ENCODE measurements around the gene SRRM5.
"Not testable (repeated sequence)": the region's sequence is repeated elsewhere in the genome, so short reads cannot be mapped to it uniquely, and the experiment has no call there.

The SRRM5 gene

GRCh38 chr19:43592800-43593350, 19.0 kb upstream of the SRRM5 start:
- DNase-seq (ENCODE audit: low read depth), result no peak

DNA sequence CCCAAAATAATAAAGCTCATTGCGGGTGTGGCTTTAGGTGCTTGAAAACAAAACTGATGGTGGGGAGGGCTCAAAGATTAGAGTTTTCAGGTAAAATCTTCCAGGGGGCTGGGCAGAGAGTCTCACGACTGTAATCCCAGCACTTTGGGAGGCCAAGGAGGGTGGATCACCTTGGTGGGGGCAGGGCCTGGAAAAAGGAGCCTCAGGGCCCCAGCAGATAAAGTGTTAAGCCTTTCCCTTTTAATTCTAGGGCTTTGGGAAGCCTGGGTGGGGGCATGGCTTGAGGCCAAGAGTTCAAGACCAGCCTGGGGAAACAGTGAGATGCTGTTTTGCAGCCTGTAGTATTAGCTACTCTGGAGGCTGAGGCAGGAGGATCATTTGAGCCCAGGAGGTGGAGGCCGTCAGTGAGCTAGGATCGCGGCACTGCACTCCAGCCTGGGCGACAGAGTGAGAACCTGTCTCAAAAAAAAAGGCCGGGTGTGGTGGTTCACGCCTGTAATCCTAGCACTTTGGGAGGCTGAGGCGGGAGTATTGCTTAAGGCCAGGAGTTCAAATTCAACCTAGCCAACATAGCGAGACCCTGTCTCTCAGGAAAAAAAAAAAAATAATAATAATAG, 17.7 kb upstream of the SRRM5 start:
- DNase-seq (ENCODE audit: low read depth), result no peak

DNA sequence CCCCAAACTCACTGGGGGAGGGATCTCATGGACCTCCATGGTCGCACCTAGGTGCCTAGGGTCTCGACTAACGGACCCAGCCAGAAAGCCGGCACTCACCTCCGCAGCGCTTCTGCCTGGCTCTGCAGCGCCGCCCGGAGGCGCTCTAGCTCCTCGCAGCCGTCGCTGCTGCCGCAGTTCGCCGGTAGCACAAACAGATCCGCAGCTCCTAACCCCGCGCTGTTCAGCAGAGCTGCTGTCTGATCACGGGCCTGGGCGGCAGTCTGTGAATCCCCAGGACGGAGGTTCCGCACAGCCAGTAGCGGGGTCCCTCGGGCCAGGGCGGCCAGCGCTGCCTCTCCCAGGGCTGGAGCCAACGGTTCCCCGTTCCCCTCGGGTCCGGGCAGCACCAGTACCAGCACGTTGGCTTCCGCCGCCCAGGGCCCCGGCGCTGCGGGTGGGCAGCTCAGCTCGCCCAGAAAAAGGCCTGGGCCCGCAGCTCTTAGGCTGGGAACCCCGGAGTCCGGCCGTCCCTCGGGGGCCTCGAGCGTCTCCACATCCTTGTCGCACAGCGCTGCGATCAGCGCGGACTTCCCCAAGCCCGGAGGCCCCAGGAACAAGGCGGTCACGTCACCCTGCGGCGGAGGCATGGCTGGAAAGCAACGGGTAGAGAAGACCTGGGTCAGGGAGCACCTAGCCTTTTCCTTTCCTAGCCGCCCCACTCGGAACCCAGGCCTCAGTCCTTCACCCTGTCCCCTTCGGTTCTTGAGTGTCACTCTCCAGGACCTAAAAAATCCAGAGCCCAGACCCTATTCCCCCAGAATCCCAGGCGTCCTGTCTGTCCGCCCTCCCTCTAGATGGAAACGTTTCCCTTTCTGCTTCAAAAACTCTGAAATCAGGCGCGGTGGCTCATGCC, 16.9 kb upstream of the SRRM5 start:
- DNase-seq (ENCODE audit: low read depth), result peak; percentile 54

DNA sequence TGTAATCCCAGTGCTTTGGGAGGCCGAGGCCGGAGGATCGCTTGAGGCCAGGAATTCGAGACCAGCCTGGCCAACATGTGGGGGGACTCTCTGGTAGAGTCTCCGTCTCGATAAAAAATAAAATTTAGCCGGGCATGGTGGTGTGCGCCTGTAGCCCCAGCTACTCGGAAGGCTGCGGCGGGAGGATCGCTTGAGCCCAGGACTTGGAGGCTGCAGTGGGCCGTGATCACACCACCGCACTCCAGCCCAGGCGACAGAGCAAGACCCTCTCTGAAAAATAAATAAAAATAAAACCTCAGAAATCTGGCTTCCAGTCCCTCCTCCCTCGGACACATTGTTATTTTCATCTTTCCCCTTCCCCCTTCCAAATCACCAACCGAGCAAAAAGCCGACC, 16.3 kb upstream of the SRRM5 start:
- no peak for DNase-seq (ENCODE audit: low read depth)

DNA sequence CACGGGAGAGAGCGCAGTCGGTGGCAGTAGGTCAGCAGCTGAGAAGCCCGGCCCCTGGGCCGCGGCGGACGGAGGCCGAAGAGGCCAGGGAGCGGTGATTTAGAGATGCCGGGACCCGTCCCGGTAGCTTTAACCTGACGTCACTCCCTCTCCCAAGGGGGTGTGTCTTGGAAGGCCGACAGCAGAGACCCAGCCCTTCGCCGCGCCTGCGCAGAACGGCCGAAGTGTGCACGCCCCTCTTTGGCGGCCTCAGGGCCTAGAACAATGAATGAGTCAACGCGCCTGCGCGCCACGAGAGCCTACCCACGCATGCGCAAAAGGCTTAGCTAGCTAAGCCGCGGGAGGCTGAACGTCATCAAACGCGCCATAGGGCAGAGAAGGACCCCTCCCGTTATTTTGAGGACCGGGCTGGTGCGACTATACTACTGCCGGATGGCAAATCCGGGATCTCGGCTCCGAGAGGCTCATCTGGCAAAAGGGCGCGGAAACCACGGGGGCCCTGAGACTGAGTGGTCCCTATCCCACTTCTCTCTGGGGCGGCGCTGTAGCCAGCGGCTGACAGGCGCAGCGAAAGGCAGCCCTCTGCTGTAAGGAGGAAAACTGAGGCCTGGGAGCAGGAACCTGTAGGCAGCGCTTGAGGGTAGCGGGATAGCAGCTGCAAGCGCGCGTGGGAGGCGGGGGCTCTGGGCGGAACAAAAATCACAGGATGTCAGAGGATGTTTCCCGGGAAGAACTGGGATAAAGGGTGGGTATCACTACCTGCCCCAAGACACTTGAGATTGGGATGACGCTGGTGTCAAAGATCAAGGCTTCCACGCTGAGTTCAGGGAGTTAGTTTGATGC, 15.7 kb upstream of the SRRM5 start, which contains the start of the genes IRGQ and ZNF576:
IRGQ (minus strand) TSS at position 136 of the 843 bp plus-strand sequence. CDS start 796 bp downstream, outside the sequence.
ZNF576 (plus strand) TSS at position 597 of the 843 bp plus-strand sequence. CDS start 514 bp downstream, outside the sequence.
- peak; percentile 100 for DNase-seq (ENCODE audit: low read depth)

- no peak for DNase-seq (ENCODE audit: low read depth)
Observed at GRCh38 chr19:43596842-43597461, 14.9 kb upstream of the SRRM5 start.

GRCh38 chr19:43597876-43598275, 14.0 kb upstream of the SRRM5 start:
- DNase-seq (ENCODE audit: low read depth), result no peak

DNA sequence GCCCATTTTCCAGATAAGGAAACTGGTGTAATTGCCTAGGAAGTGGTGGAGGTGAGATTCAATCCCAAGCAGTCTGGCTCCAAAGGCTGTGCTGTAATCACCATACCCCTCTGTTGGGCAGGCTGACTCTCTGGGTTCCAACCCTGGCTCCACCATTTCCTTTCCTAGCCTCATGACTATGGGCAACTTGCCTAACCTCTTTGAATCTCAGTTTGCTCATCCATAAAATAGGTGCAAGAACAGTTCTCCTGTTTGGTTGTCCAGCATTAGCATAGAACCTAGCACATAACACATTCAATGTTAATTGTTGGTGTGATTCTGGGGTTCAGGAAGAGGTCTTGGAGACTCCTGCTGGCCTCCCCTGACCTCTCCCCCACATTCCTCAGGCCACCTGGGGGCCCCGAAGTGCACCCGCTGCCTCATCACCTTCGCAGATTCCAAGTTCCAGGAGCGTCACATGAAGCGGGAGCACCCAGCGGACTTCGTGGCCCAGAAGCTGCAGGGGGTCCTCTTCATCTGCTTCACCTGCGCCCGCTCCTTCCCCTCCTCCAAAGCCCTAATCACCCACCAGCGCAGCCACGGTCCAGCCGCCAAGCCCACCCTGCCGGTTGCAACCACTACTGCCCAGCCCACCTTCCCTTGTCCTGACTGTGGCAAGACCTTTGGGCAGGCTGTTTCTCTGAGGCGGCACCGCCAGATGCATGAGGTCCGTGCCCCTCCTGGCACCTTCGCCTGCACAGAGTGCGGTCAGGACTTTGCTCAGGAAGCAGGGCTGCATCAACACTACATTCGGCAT, 13.2 kb upstream of the SRRM5 start:
- no peak for DNase-seq (ENCODE audit: low read depth)

DNA sequence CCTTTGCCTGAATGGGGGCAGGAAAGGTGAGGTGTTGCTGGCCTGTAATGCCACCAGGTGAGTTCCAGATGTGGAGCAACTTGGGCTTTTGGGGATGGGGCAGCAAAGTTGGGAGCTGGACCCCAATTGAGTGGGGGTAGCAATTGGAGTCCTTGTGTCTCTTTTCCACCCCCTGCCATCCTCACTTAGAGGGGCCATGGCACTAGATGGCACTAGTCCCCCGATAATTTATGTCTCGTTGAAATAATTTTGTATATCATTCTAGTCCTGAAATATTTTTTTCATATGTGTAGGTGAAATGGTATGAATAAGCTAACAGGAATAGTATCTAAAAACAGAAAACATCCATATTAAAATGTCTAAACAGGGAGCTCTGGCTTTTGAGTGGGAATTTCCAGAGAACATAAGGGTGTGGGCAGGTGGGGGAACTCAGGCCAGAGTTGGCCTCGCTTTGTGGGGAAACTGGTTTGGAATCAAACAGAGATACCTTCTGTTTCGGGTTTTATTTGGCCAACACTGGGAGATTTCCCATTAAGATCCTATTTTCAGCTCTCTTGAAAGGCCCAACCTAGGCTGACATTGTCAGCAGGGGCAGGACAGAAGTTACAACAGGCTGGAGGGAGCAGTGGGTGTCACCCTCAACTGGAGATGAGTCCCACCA, 12.1 kb upstream of the SRRM5 start:
- no peak for DNase-seq (ENCODE audit: low read depth)

GRCh38 chr19:43600326-43600725, 11.6 kb upstream of the SRRM5 start:
- not testable (repeated sequence) for DNase-seq (ENCODE audit: low read depth)

DNA sequence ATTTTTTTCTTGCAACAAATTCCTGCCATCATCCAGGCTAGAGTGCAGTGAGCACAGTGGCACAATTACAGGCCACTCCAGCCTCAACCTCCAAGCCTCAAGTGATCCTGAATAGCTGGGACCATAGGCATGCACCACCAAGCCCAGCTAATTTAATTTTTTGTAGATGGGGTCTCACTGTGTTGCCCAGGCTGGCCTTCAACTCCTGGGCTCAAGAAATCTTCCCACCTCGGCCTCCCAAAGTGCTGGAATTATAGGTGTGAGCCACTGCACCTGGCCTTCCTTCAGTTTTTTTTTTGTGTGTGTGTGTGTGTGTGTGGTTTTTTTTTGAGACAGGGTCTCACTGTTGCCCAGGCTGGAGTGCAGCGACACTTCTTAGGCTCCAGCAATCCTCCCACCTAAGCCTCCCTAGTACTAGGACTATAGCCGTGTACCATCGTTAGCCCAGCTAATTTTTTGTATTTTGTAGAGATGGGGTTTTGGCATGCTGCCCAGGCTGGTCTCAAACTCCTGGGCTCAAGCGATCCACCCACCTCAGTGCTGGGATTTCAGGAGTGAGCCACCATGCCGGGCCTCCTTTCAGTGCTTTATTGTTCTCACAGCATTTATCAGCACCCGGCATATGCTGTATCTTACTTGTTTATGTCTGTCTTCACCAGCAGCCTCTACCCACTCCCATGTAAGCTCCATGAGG, 5.9 kb upstream of the SRRM5 start:
- DNase-seq (ENCODE audit: low read depth), result no peak

DNA sequence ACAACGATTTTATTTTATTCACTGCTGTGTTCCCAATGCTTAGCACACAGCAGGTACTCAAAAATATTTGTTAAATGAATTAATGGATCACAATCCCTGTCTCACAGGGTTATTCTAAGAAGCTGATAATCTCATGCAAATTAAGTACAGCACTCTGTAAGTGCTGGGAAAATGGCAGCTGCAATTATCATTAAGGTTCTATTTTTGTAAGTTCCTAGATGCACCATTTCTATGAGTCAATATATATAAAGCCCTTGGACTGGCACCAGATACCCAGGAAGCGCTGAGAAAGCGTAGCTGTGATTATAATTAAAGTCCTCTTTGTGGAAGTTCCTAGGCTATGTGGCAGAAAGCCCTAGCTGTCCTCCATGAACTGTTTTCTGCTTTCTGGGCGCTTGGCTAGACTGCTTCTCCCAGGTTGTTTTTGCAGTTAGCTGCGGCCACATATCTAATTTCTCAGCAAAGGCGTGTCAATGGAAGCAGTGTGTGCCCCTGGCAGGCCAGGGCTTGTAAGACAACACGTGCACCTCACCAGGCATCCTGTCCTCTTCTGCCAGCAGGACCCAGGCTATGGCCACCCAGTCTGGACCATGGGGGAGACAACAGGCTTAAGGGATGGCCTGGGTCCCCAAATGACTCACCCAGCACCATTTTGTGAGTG, 5.2 kb upstream of the SRRM5 start:
- no peak for DNase-seq (ENCODE audit: low read depth)

DNA sequence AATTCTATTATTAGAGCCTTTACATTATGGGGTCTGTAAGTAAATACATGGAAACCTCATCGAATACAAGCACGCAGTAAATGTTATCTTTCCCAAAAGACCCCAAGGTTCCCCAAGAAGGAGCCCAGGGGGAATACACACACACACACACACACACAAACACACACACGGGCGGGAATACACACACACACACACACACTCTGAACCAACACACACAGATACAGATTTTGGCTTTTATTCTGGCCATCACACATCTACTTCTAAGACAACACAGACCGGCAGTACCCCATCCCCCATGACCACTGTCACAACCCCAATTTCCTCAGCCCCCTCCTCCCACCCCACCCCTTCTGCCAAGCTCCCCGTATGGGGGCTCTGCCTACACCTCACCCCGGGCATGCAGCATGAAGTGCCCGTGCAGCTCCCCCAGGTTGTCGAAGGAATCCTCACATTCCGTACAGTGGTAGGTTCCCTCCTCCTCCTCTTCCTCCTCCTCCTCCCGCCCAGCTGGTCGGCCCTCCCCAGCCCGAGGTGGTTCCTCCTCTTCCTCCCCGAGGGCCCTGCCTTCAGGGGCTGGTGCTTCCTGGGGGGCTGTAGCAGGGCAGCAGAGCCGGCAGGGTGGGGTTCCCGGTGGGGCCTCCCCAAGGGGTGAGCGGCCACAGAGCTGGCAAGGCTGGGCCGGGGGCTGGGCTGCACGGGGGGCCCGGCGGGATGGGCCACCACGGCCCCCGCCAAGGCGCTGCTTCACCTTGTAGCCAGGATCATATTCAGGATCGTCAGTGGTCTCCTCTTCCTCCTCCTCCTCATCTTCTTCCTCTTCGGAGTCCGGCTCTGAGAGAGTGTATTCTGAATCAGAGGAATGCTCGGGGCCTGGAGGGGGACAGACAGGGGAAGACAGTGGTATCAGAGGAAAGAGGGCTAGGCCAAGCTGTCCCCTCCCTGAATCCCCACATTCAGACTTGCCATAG, 4.4 kb upstream of the SRRM5 start:
- no peak for DNase-seq (ENCODE audit: low read depth)

DNA sequence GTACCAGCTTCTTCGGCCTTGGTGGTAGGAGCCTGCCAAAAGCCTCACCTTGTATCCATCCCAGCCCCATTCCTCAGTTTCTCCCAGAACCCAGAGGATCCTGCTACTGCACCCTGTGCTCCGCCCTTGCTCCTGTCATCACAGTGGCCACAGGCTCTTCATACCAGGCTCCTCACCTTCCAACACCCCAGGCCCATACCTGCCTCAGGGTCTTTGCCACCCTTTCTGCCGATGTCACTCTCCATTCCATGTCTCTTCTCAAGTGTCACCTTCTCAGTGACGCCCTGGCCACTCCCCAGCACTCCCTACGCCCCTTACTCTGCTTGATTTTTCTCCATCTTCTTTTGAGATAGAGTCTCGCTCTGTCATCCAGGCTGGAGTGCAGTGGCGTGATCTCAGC, 2.0 kb upstream of the SRRM5 start:
- no peak for DNase-seq (ENCODE audit: low read depth)

- DNase-seq (ENCODE audit: low read depth), result no peak
Observed at GRCh38 chr19:43610493-43610892, 1.4 kb upstream of the SRRM5 start.

DNA sequence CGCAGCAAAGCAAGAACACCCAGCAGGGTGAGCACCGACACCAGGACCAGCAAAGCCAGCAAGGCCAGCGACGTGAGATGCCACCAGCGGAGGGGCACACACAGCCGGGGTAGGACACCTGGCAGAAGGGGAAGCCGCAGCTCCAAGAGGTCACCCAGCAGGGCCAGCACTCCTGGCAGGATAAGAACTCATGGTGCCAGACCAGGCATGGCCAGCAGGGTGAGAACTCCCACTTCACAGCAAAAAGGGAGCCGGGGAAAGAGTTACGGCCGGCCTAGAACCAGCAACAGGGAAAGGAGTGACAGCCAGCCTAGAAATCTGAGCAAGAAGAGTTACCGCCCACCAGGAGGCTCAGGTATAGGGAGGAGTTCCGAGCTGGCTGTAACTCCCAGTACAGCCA, 486 bp downstream of the SRRM5 start:
- DNase-seq (ENCODE audit: low read depth), result no peak

GRCh38 chr19:43616306-43616705, 4.4 kb downstream of the SRRM5 start:
- DNase-seq (ENCODE audit: low read depth), result no peak

DNA sequence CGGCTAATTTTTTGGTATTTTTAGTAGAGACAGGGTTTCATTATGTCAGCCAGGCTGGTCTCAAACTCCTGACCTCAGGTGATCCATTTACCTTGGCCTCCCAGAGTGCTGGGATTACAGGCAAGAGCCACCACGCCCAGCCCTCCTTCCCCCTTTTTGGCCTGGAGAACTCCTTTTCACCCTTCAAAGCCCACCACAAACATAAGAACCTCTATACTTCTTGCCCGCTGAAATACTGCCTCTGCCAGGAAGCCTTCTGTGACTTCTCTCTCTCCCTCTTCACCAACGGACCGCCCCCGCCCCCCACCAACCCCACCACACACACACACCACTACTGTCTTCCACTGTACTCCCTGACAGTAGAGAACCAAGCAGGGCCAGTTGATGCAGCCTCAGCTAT, 5.1 kb downstream of the SRRM5 start:
- no peak for DNase-seq (ENCODE audit: low read depth)
